Natural killer cell (primary cell): ENCODE data around the gene SERTAD2. TPM values are rescaled to one million over a fixed set of nuclear protein-coding genes. Genes with fewer than 3 reads are reported as not detected.
A peak's percentile ranks its signal among the peaks of the same experiment; 100 is the strongest.

ENCODE experiments used
- ATAC-seq, 3 donors: fragments of 150-1000 bp in 2 of 3; fragments of 200-7000 bp in 1 of 3; cut with Tn5 transposase; 1 replicate in 1 of 3; 2 replicates in 2 of 3; pipeline ENCODE4 v1.10.0; 2021; ENCODE audit warnings: mild to moderate bottlenecking in 2 of 3, moderate library complexity in 2 of 3
- DNase-seq, 2 donors: peaks; one replicate each; pipeline versions ENCODE4 v3.0.0 to v3.0.0-alpha.2; 2013 to 2021; ENCODE audit warnings: mixed read lengths in 1 of 2
- H3K27ac ChIP-seq: one replicate; pipeline ENCODE4 v1.5.1; 2013; ENCODE audit warnings: mild to moderate bottlenecking, low read length
- H3K27me3 ChIP-seq: one replicate; pipeline ENCODE4 v1.6.1; 2013; ENCODE audit warnings: low read length; ENCODE audit not compliant: control insufficient read depth, insufficient read depth
- H3K36me3 ChIP-seq: one replicate; pipeline ENCODE4 v1.6.1; 2013; ENCODE audit warnings: low read length; ENCODE audit not compliant: control insufficient read depth, insufficient read depth
- H3K4me1 ChIP-seq: one replicate; pipeline ENCODE4 v1.6.1; 2013; ENCODE audit warnings: low read length; ENCODE audit not compliant: control insufficient read depth, insufficient read depth
- H3K4me3 ChIP-seq: one replicate; pipeline ENCODE4 v1.5.1; 2013; ENCODE audit warnings: low read length
- H3K9me3 ChIP-seq: one replicate; pipeline ENCODE4 v1.6.1; 2013; ENCODE audit warnings: low read length; ENCODE audit not compliant: control insufficient read depth, insufficient read depth
- H3K27ac Mint-ChIP-seq, 2 donors: one replicate each; pipeline ENCODE4 v1.8.0; 2022; ENCODE audit warnings: mild to moderate bottlenecking in 2 of 2, mixed read lengths in 2 of 2, moderate library complexity in 1 of 2
- H3K27me3 Mint-ChIP-seq, 2 donors: one replicate each; pipeline ENCODE4 v1.8.0; 2022; ENCODE audit warnings: low read depth in 2 of 2, mixed read lengths in 2 of 2
- H3K36me3 Mint-ChIP-seq: one replicate; pipeline ENCODE4 v1.8.0; 2022; ENCODE audit warnings: mixed read lengths
- H3K4me1 Mint-ChIP-seq, 2 donors: one replicate each; pipeline ENCODE4 v1.8.0; 2022; ENCODE audit warnings: mixed read lengths in 2 of 2
- H3K4me3 Mint-ChIP-seq: one replicate; pipeline ENCODE4 v1.8.0; 2022; ENCODE audit warnings: mild to moderate bottlenecking, moderate library complexity, mixed read lengths
- H3K9me3 Mint-ChIP-seq, 2 donors: one replicate each; pipeline ENCODE4 v1.8.0; 2022; ENCODE audit warnings: mixed read lengths in 2 of 2
- CTCF ChIP-seq: fragments of 200-600 bp; IDR thresholded peaks from one replicate; pipeline ENCODE4 v1.8.0; 2022; ENCODE audit warnings: antibody characterized with exemption
- WGBS: methylation state at CpG from one replicate; pipeline ENCODE4 v1.1.7; 2013; ENCODE audit warnings: missing lambda C conversion rate; ENCODE audit not compliant: insufficient coverage; 5-methylcytosine and 5-hydroxymethylcytosine counted together
- intact Hi-C: fragments of 100-400 bp; cut with micrococcal nuclease; formaldehyde crosslinking; loops from one replicate; pipeline ENCODE4 v1.14.2; 2022
- total RNA-seq, 4 donors: library from RNA; stranded (reverse); fragments of 120-200 nt in 1 of 4; gene quantifications; one replicate each; pipeline versions ENCODE4 v1.2.3 to v1.2.4, GENCODE V29; 2013 to 2022

Gene SERTAD2
- total RNA-seq, 3 donors from 2014 or later (not counting 1 experiment from before 2014, with no cell fraction given) = 45.6 to 71.2 (median 55.8) TPM

GRCh38 chr2:64652231-64653108 lies 1.2 kb downstream of the SERTAD2 start:
- no peaks in the 10 kb centered on the region for H3K9me3 ChIP-seq
- H3K27ac ChIP-seq = peak overlapping the region; percentile 77
- peaks cover 28% of the 10 kb centered on the region for H3K4me1 ChIP-seq
- H3K9me3 Mint-ChIP-seq = no peaks in the 10 kb centered on the region
- no peak for ATAC-seq
- H3K27ac Mint-ChIP-seq = peak overlapping the region; percentile 85 to 87
- peaks cover 39 to 40% of the 10 kb centered on the region in 2 donors for H3K4me1 Mint-ChIP-seq
- no peaks in the 10 kb centered on the region for H3K36me3 ChIP-seq
- peak in 1 of 2 donors; percentile 51 for DNase-seq
- no peaks in the 10 kb centered on the region for H3K36me3 Mint-ChIP-seq
- H3K27me3 Mint-ChIP-seq = no peaks in the 10 kb centered on the region
- peak overlapping the region; percentile 89 for H3K4me3 Mint-ChIP-seq
- no peak for TF ChIP-seq CTCF
- no peaks in the 10 kb centered on the region for H3K27me3 ChIP-seq
- H3K4me3 ChIP-seq = peak overlapping the region; percentile 99
- intact Hi-C loops = loop anchor here (1.0 to 5.0 kb wide), 2 partner anchors 8 to 325 kb away; no protein-coding TSS in a partner anchor
- 6% methylated on average over 15 of the region's 19 CpGs for WGBS

- TF ChIP-seq CTCF = no peak
- peaks cover 40 to 41% of the 10 kb centered on the region in 2 donors for H3K4me1 Mint-ChIP-seq
- Histone ChIP-seq H3K27me3 (no peaks in the 10 kb centered on the region), H3K4me1 (peaks cover 28% of the 10 kb centered on the region), H3K36me3 (no peaks in the 10 kb centered on the region), H3K27ac (no peak overlapping the region), H3K9me3 (no peaks in the 10 kb centered on the region), H3K4me3 (no peak overlapping the region)
- H3K9me3 Mint-ChIP-seq = no peaks in the 10 kb centered on the region
- H3K4me3 Mint-ChIP-seq = peak overlapping the region; percentile 89
- WGBS = 26% methylated on average over 4 of the region's 4 CpGs
- H3K27ac Mint-ChIP-seq = peak overlapping the region in 1 of 2 donors; percentile 87
- no peak for DNase-seq
- no peaks in the 10 kb centered on the region for H3K36me3 Mint-ChIP-seq
- H3K27me3 Mint-ChIP-seq = no peaks in the 10 kb centered on the region
- ATAC-seq = no peak
- intact Hi-C loops = loop anchor here (5.0 kb wide), 1 partner anchor 324 kb away; no protein-coding TSS in a partner anchor
These were observed 2.1 kb downstream of the SERTAD2 start for GRCh38 chr2:64651590-64651989.

GRCh38 chr2:64650722-64651338 lies 2.9 kb downstream of the SERTAD2 start:
- Histone ChIP-seq H3K27me3 (no peaks in the 10 kb centered on the region), H3K4me1 (peaks cover 22% of the 10 kb centered on the region), H3K4me3 (no peak overlapping the region), H3K27ac (no peak overlapping the region), H3K9me3 (no peaks in the 10 kb centered on the region), H3K36me3 (no peaks in the 10 kb centered on the region)
- Mint-ChIP-seq H3K9me3 (no peaks in the 10 kb centered on the region), H3K27ac (no peak overlapping the region), H3K4me1 (peaks cover 38 to 45% of the 10 kb centered on the region in 2 donors), H3K27me3 (no peaks in the 10 kb centered on the region), H3K4me3 (no peak overlapping the region), H3K36me3 (no peaks in the 10 kb centered on the region)
- intact Hi-C loops = loop anchor here (5.0 kb wide), 1 partner anchor 324 kb away; no protein-coding TSS in a partner anchor
- 97% methylated on average over 4 of the region's 5 CpGs for WGBS
- ATAC-seq = no peak
- no peak for DNase-seq
- no peak for TF ChIP-seq CTCF
